NOMO-1 treated with DMSO at 0.1 percent for 48 hours (cell line): ENCODE data around the gene GABRB1.

Experiments
- DNase-seq: peaks from one replicate; lab custom pipeline; 2025; ENCODE audit not compliant: unreplicated experiment; lab: John Stamatoyannopoulos, UW

The GABRB1 gene

GRCh38 chr4:47463235-47463956 is 432.0 kb downstream of the GABRB1 start, which contains the start of gene COMMD8:
COMMD8 (minus strand) TSS chr4:47463702; CDS start chr4:47463651, 51 bp downstream.
- peak; percentile 95 for DNase-seq

- peak; percentile 80 for DNase-seq
Measured at GRCh38 chr4:47465004-47465403, 433.6 kb downstream of the GABRB1 start.

GRCh38 chr4:47466056-47466785 is 434.9 kb downstream of the GABRB1 start:
- no peak for DNase-seq

- no peak for DNase-seq
Measured at GRCh38 chr4:47468706-47469365, 437.5 kb downstream of the GABRB1 start.

- no peak for DNase-seq
Measured at GRCh38 chr4:47469951-47470350, 438.6 kb downstream of the GABRB1 start.

- DNase-seq, result no peak
Measured at GRCh38 chr4:47471064-47471463, 439.7 kb downstream of the GABRB1 start.

- no peak for DNase-seq
Measured at GRCh38 chr4:47471591-47471990, 440.2 kb downstream of the GABRB1 start.

- DNase-seq, result no peak
Measured at GRCh38 chr4:47473141-47473750, 441.9 kb downstream of the GABRB1 start.

- no peak for DNase-seq
Measured at GRCh38 chr4:47474799-47475198, 443.4 kb downstream of the GABRB1 start.

- no peak for DNase-seq
Measured at GRCh38 chr4:47475411-47475810, 444.0 kb downstream of the GABRB1 start.
